Tibial nerve (tissue), 4 donors: ENCODE measurements around the gene CD68. TPM values are rescaled to one million over a fixed set of nuclear protein-coding genes. Genes with fewer than 3 reads are reported as not detected.

Experiments used
- DNase-seq, 2 donors: peaks; one replicate each; pipeline ENCODE4 v3.0.0-alpha.2; 2019; ENCODE audit warnings: low spot score in 2 of 2
- H3K27ac ChIP-seq, 4 donors: fragments of 200-600 bp; sonication (generic) in 3 of 4; one replicate each; pipeline ENCODE4 v1.5.1; 2017 to 2019; ENCODE audit warnings: mild to moderate bottlenecking in 1 of 4
- H3K27me3 ChIP-seq, 2 donors: fragments of 200-600 bp; sonication (generic) in 1 of 2; one replicate each; pipeline versions ENCODE4 v1.5.1 to v1.6.0; 2017 to 2019
- H3K36me3 ChIP-seq, 3 donors: fragments of 200-600 bp; sonication (generic); one replicate each; pipeline ENCODE4 v1.5.1; 2018 to 2019
- H3K4me1 ChIP-seq, 4 donors: fragments of 200-600 bp; sonication (generic) in 3 of 4; one replicate each; pipeline ENCODE4 v1.5.1; 2017 to 2019
- H3K4me3 ChIP-seq, 4 donors: fragments of 200-600 bp; sonication (generic) in 3 of 4; one replicate each; pipeline ENCODE4 v1.5.1; 2017 to 2019; ENCODE audit warnings: mild to moderate bottlenecking in 1 of 4, moderate library complexity in 1 of 4
- H3K9me3 ChIP-seq, 4 donors: fragments of 200-600 bp; sonication (generic) in 3 of 4; one replicate each; pipeline ENCODE4 v1.5.1; 2017 to 2019
- EP300 ChIP-seq, 2 donors: sonication (generic); formaldehyde crosslinking; IDR thresholded peaks; one replicate each; pipeline ENCODE4 v1.6.1; 2017; ENCODE audit warnings: antibody characterized with exemption in 2 of 2, mild to moderate bottlenecking in 1 of 2
- POLR2A ChIP-seq, 2 donors: fragments of 450-650 bp; IDR thresholded peaks; one replicate each; pipeline ENCODE4 v1.6.1; 2017; ENCODE audit warnings: antibody characterized with exemption in 2 of 2, mild to moderate bottlenecking in 2 of 2, moderate library complexity in 2 of 2
- WGBS, 2 donors: methylation state at CpG; one replicate each; pipeline ENCODE4 v1.1.5; 2018; 5-methylcytosine and 5-hydroxymethylcytosine counted together
- total RNA-seq, 4 donors: library from RNA; depleted of rRNA; stranded (reverse); fragments of >200 nt; gene quantifications; one replicate each; pipeline ENCODE4 v1.1.0, GENCODE V29; 2016
- TF ChIP-seq, protein P1 (sequence below), 5 experiments: fragments of 200-600 bp in 3 of 5; fragments of 450-650 bp in 2 of 5; sonication (generic) in 3 of 5; IDR thresholded peaks; one replicate each; pipeline ENCODE4 v1.5.1; 2016 to 2019; ENCODE audit warnings: antibody characterized with exemption in 5 of 5, mild to moderate bottlenecking in 3 of 5, moderate library complexity in 2 of 5

Gene CD68
- total RNA-seq, 4 donors from 2014 or later: 19.3 to 65.7 (median 34.2) TPM

DNA sequence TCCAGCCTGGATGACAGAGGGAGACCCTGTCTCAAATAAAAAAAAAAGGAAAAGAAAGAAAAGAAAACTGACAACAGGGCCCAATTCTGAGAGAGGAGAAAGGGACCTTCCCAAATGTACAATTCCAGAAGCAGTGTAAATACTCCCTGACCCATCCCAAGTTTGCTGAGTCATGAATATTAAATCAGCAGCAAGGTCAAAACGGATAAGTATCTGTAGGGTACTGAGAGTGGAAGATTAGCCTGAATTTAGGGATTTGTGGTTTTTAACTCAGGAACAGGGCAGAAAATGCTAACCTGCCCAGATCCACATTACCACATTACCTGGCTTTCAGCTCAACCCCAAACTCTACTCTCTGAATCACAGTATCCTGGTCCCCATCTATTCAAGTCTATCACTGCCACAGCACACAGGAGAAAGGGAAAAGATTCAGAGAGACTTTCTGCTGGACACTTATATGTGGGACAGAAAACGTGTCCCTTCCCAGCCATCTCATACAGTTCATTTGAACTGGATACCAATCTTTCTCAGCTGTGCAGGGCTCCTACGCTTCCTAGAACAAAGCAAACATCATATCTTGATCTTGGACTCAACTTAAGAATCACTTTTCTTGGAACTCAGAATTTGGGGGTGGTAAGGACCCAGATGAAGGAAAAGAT is 32.3 kb downstream of the CD68 start:
- no peaks in the 10 kb centered on the region for H3K9me3 ChIP-seq
- 49 to 51% methylated on average over 3 of the region's 3 CpGs for WGBS, 2 donors
- H3K27ac ChIP-seq: no peak overlapping the region
- peaks cover 0 to 47% (median 24%) of the 10 kb centered on the region in 4 donors for H3K4me1 ChIP-seq
- no peaks in the 10 kb centered on the region for H3K36me3 ChIP-seq
- TF ChIP-seq EP300 (IDR thresholded peaks at IDR 0.05): no peak
- TF ChIP-seq POLR2A (IDR thresholded peaks at IDR 0.05): no peak
- TF ChIP-seq, protein P1, sequence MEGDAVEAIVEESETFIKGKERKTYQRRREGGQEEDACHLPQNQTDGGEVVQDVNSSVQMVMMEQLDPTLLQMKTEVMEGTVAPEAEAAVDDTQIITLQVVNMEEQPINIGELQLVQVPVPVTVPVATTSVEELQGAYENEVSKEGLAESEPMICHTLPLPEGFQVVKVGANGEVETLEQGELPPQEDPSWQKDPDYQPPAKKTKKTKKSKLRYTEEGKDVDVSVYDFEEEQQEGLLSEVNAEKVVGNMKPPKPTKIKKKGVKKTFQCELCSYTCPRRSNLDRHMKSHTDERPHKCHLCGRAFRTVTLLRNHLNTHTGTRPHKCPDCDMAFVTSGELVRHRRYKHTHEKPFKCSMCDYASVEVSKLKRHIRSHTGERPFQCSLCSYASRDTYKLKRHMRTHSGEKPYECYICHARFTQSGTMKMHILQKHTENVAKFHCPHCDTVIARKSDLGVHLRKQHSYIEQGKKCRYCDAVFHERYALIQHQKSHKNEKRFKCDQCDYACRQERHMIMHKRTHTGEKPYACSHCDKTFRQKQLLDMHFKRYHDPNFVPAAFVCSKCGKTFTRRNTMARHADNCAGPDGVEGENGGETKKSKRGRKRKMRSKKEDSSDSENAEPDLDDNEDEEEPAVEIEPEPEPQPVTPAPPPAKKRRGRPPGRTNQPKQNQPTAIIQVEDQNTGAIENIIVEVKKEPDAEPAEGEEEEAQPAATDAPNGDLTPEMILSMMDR (IDR thresholded peaks at IDR 0.05): no peak
- no peak for DNase-seq
- H3K4me3 ChIP-seq: no peak overlapping the region
- no peaks in the 10 kb centered on the region for H3K27me3 ChIP-seq

DNA sequence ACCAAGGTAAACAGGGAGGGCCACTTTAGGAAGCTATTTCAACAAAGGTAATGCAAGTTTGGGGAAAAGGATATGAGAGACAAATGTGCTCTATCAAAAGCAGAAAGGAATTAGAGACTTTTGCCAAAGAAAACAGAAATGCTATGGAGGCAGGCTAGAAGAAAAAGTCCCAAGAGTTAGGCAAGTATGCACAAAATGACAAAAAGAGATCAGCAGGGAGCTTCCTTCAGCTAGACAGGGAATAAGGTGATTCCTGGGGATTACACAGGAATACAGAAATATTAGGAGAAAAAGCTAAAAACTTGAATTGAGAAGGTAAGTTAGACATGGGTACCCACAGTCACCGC is 32.8 kb downstream of the CD68 start:
- H3K27ac ChIP-seq: no peak overlapping the region
- 86 to 93% methylated on average over 1 of the region's 1 CpG for WGBS, 2 donors
- no peaks in the 10 kb centered on the region for H3K9me3 ChIP-seq
- H3K4me1 ChIP-seq: peaks cover 0 to 47% (median 24%) of the 10 kb centered on the region in 4 donors
- TF ChIP-seq POLR2A (IDR thresholded peaks at IDR 0.05) (no peak), EP300 (IDR thresholded peaks at IDR 0.05) (no peak)
- TF ChIP-seq, protein P1 (IDR thresholded peaks at IDR 0.05): no peak
- H3K27me3 ChIP-seq: no peaks in the 10 kb centered on the region
- H3K4me3 ChIP-seq: no peak overlapping the region
- DNase-seq: no peak
- no peaks in the 10 kb centered on the region for H3K36me3 ChIP-seq

DNA sequence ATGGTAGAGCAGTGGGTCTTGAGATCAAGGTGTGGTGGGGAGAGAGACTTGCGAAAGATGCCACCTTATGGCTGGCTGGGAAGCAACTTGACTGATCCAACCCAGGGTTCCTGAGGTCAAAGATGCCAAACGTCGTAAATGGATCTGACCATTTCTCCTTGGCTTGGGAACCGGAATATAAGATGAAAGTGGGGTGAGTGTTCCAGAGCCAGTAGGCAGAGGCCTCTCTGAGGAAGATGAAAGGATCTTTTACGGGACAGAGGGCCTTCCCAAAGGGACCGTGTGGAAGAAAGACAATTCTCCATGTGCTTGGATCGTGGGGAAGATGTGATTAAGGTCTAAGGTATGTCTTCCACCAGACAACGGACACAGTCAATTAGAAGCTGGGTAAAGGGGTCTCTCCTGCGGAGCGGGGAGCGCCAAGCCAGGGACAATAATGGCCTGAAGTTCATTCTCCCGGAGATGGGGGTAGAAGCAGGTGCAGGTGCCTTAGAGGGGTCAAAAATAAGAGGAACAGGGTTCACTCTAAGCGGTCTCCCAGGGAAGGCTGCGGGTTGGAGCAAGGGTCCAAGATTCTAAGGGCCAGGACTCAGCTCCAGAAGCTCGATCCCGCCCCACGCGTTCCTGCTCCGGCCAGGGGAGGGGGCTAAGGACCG is 34.5 kb downstream of the CD68 start:
- no peak for TF ChIP-seq EP300 (IDR thresholded peaks at IDR 0.05)
- no peak for TF ChIP-seq POLR2A (IDR thresholded peaks at IDR 0.05)
- TF ChIP-seq, protein P1 (IDR thresholded peaks at IDR 0.05): no peak
- Histone ChIP-seq H3K27ac (peak overlapping the region; percentile 91 to 95 (median 92)), H3K36me3 (no peaks in the 10 kb centered on the region), H3K4me3 (peak overlapping the region; percentile 76 to 91 (median 84)), H3K27me3 (no peaks in the 10 kb centered on the region), H3K4me1 (peaks cover 0 to 46% (median 24%) of the 10 kb centered on the region in 4 donors), H3K9me3 (no peaks in the 10 kb centered on the region)
- DNase-seq: no peak
- 6 to 7% methylated on average over 20 of the region's 20 CpGs for WGBS, 2 donors

DNA sequence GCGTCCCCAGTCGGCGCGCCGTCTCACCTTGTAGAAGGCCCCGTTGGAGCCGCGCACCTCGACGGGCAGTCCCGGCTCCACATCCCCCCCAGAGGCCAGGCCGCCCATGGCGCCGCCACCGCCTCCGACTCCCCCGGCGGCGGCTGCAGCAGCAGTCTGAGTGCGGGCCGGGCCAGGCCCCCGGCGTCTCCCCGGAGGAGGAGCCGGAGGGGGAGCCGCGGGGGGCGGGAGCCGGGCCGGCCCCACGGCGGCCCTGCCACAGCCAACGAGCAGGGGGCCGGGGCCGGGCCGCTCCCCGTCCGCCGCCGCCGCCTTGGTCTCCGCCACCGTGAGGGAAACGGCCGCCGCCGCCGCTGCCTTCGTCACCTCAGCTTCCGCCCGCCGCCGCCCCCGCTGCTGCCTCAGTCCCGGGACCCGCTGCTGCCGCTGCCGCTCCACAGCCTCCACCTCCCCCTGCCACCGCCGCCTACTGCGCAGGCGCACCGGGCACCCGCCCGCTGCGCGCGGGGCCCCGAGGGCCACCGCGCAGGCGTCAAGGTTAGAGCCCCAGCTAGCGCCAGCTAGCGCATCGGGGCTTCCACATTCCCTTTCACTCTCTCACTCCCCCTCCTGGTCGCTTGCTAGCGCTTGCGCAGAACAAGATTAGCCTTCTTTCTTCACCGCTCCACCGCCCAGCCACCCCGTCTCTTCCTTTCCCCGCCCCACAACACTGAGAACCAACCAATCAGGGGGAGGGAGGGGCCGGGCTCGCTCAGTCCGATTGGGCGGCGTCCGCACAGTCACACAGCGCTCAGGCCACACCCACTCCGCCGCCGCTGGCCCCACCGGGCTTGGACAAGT is 35.2 kb downstream of the CD68 start, which contains the start of gene FXR2:
FXR2 (minus strand) TSS at position 473 of the 840 bp plus-strand sequence; CDS start at position 108, 365 bp downstream.
- Histone ChIP-seq H3K36me3 (no peaks in the 10 kb centered on the region), H3K9me3 (no peaks in the 10 kb centered on the region), H3K4me3 (peak within 1 kb of the TSS; percentile 76 to 91 (median 84)), H3K27me3 (no peaks in the 10 kb centered on the region), H3K4me1 (peaks cover 0 to 39% (median 22%) of the 10 kb centered on the region in 4 donors), H3K27ac (peak within 1 kb of the TSS; percentile 91 to 95 (median 92))
- peak; percentile 99 for DNase-seq
- 1% methylated on average over 47 to 63 of the region's 93 CpGs for WGBS, 2 donors
- peak in 1 of 2 donors; percentile 71 for TF ChIP-seq EP300 (IDR thresholded peaks at IDR 0.05)
- TF ChIP-seq, protein P1 (IDR thresholded peaks at IDR 0.05): peak; percentile 72 to 86 (median 82)
- TF ChIP-seq POLR2A (IDR thresholded peaks at IDR 0.05): peak; percentile 77 to 90
